NCI-H2107 (cell line): ENCODE measurements around the gene USP32.

Experiments
- DNase-seq: peaks from one replicate; lab custom pipeline; 2025; lab: John Stamatoyannopoulos, UW

The USP32 gene

DNA sequence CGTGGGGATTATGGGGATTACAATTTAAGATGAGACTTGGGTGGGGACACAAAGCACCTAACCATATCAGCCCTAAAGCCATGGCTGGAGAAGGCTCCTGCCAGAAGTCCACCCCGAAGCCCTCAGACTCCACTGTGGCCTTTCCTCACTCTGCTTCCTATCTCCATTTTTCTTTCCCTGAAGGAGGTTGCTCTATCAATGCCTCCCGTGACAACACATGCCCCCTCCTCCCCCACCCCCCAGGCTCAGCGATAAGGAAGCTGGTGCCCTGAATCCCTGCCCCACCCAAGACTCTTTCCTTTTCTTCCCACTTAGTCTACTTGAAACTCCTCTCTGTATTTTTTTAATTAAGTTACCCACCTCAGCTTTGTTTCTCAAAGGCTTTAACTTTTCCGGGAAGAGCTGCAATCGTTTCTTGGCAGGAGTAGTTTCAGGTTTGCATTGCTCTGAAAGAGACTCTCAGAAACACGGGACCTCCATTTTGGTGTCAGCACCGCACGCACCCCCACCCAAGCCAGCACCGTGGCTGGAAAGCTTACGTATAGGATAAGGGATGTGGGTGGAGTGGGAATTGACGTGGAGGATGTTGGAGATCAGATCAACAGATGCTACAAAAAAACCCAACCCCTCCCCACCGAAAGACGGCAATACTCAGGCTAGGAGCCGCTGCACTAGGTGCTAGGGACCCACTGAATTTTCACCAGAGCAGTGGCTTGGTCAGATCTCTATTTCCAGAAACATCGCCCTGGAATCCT lies 257.4 kb downstream of the USP32 start:
- DNase-seq, result no peak

- no peak for DNase-seq
Observed at GRCh38 chr17:60130466-60130865, 261.5 kb downstream of the USP32 start.

- no peak for DNase-seq
Observed at GRCh38 chr17:60129164-60129563, 262.8 kb downstream of the USP32 start.
